SK-N-SH (cell line): ENCODE data around the gene PEX5. TPM values are rescaled to one million over a fixed set of nuclear protein-coding genes. Genes with fewer than 3 reads are reported as not detected.

Source experiments
- CTCF ChIA-PET: fragments of 300-600, 350-600 bp; formaldehyde crosslinking; extraction: SDS; loops from one replicate; lab custom pipeline; 2021; lab: Yijun Ruan, JAX
- POLR2A ChIA-PET: fragments of 350-600 bp; sonication (Branson Sonifier 250); formaldehyde crosslinking; extraction: SDS; loops from one replicate; lab custom pipeline; 2020; ENCODE audit warnings: antibody characterized with exemption, inconsistent platforms; lab: Yijun Ruan, JAX
- DNase-seq: peaks from one replicate; pipeline ENCODE4 v3.0.0; 2012
- H2AFZ ChIP-seq: fragments of 200-600 bp; sonication (generic); 2 replicates; pipeline ENCODE4 v1.8.1; 2016; ENCODE audit warnings: antibody characterized with exemption, mild to moderate bottlenecking, low read depth
- H3F3A ChIP-seq: fragments of 200-600 bp; sonication (generic); replicated peaks from 2 replicates; pipeline ENCODE3; 2016; ENCODE audit warnings: antibody characterized with exemption, mild to moderate bottlenecking; ENCODE audit not compliant: insufficient read depth
- H3K27ac ChIP-seq, 2 experiments: fragments of 200-500 bp in 1 of 2; fragments of 200-600 bp in 1 of 2; sonication (Bioruptor generic) in 1 of 2; sonication (generic), shearing (Covaris generic) in 1 of 2; 2 replicates each; pipeline versions ENCODE4 v1.5.1 to v1.6.1; 2014 to 2016; ENCODE audit warnings: low read depth in 2 of 2, inconsistent platforms in 1 of 2, low read length in 1 of 2, mild to moderate bottlenecking in 1 of 2, mixed read lengths in 1 of 2
- H3K27me3 ChIP-seq: fragments of 200-600 bp; sonication (generic), shearing (Covaris generic); 2 replicates; pipeline ENCODE4 v1.6.1; 2016; ENCODE audit warnings: mixed run types; ENCODE audit not compliant: insufficient read depth
- H3K36me3 ChIP-seq, 2 experiments: fragments of 200-500 bp in 1 of 2; fragments of 200-600 bp in 1 of 2; sonication (Bioruptor generic) in 1 of 2; sonication (generic) in 1 of 2; replicated peaks in 1 of 2; 2 replicates each; pipeline versions ENCODE3 to v1.5.1; 2014 to 2016; ENCODE audit warnings: low read length in 1 of 2, mild to moderate bottlenecking in 1 of 2; ENCODE audit not compliant: insufficient read depth in 2 of 2, control insufficient read depth in 1 of 2
- H3K4me1 ChIP-seq, 2 experiments: fragments of 200-500 bp in 1 of 2; fragments of 200-600 bp in 1 of 2; sonication (Bioruptor generic) in 1 of 2; sonication (generic), shearing (Covaris generic) in 1 of 2; 2 replicates each; pipeline versions ENCODE4 v1.5.1 to v1.6.1; 2014 to 2016; ENCODE audit warnings: low read depth in 1 of 2, low read length in 1 of 2, mixed run types in 1 of 2; ENCODE audit not compliant: insufficient read depth in 2 of 2, control insufficient read depth in 1 of 2
- H3K4me2 ChIP-seq: fragments of 200-600 bp; sonication (generic), shearing (Covaris generic); 2 replicates; pipeline ENCODE4 v1.6.1; 2017; ENCODE audit warnings: mixed run types
- H3K4me3 ChIP-seq, 2 experiments: fragments of 200-500 bp in 1 of 2; fragments of 200-600 bp in 1 of 2; sonication (Bioruptor generic) in 1 of 2; sonication (generic), shearing (Covaris generic) in 1 of 2; 2 replicates each; pipeline versions ENCODE4 v1.5.1 to v1.8.1; 2014 to 2016; ENCODE audit warnings: low read depth in 2 of 2, inconsistent platforms in 1 of 2, low read length in 1 of 2, mild to moderate bottlenecking in 1 of 2, mixed read lengths in 1 of 2, moderate library complexity in 1 of 2
- H3K79me2 ChIP-seq: fragments of 200-600 bp; sonication (generic); 2 replicates; pipeline ENCODE4 v1.8.1; 2017; ENCODE audit warnings: mild to moderate bottlenecking; ENCODE audit not compliant: insufficient read depth
- H3K9ac ChIP-seq: fragments of 200-600 bp; sonication (generic); 2 replicates; pipeline ENCODE4 v1.6.1; 2017; ENCODE audit warnings: mixed run types
- H3K9me2 ChIP-seq: fragments of 200-600 bp; sonication (generic); 2 replicates; pipeline ENCODE4 v1.6.1; 2017; ENCODE audit warnings: mixed run types
- H3K9me3 ChIP-seq: fragments of 200-600 bp; sonication (generic); 2 replicates; pipeline ENCODE4 v1.6.1; 2017; ENCODE audit warnings: mixed run types, mild to moderate bottlenecking, moderate library complexity
- H4K20me1 ChIP-seq: fragments of 200-600 bp; sonication (generic); 2 replicates; pipeline ENCODE4 v1.6.1; 2017; ENCODE audit warnings: mild to moderate bottlenecking, mixed run types; ENCODE audit not compliant: insufficient read depth
- ELF1 ChIP-seq: IDR thresholded peaks from 2 replicates; pipeline ENCODE4 v1.4.0; 2012
- EP300 ChIP-seq, 2 experiments: IDR thresholded peaks; 2 replicates each; pipeline versions ENCODE4 v1.4.0 to v1.6.1; 2012; ENCODE audit warnings: borderline replicate concordance in 1 of 2, low read depth in 1 of 2, low read length in 1 of 2
- EZH2phosphoT487 ChIP-seq: fragments of 200-600 bp; sonication (generic); IDR thresholded peaks from 2 replicates; pipeline ENCODE4 v1.6.1; 2017; ENCODE audit warnings: low read depth, mixed run types, mild to moderate bottlenecking, antibody characterized with exemption, moderate library complexity, borderline replicate concordance
- FOSL2 ChIP-seq: IDR thresholded peaks from 2 replicates; pipeline ENCODE4 v1.4.0; 2012; ENCODE audit warnings: low read depth, mild to moderate bottlenecking, moderate library complexity, borderline replicate concordance
- FOXM1 ChIP-seq: IDR thresholded peaks from 2 replicates; pipeline ENCODE4 v1.4.0; 2012; ENCODE audit warnings: low read depth, mild to moderate bottlenecking
- GATA2 ChIP-seq: sonication (generic); formaldehyde crosslinking; IDR thresholded peaks from 2 replicates; pipeline ENCODE4 v1.5.0; 2020; ENCODE audit warnings: mild to moderate bottlenecking, missing genetic modification reagents
- MEF2A ChIP-seq: IDR thresholded peaks from 2 replicates; pipeline ENCODE4 v1.4.0; 2012; ENCODE audit warnings: low read depth, borderline replicate concordance
- MXI1 ChIP-seq: IDR thresholded peaks from 2 replicates; pipeline ENCODE4 v1.6.1; 2012; ENCODE audit warnings: mild to moderate bottlenecking, low read depth, low read length, improper control_type of control experiment
- RXRA ChIP-seq: IDR thresholded peaks from 2 replicates; pipeline ENCODE4 v1.4.0; 2012; ENCODE audit warnings: low read depth, mild to moderate bottlenecking, borderline replicate concordance
- SIN3A ChIP-seq: IDR thresholded peaks from 2 replicates; pipeline ENCODE4 v1.6.1; 2012; ENCODE audit warnings: low read depth, mild to moderate bottlenecking, low read length, moderate library complexity, borderline replicate concordance
- TCF12 ChIP-seq: IDR thresholded peaks from 2 replicates; pipeline ENCODE4 v1.4.0; 2012
- TEAD4 ChIP-seq: IDR thresholded peaks from 2 replicates; pipeline ENCODE4 v1.4.0; 2012; ENCODE audit warnings: mild to moderate bottlenecking, borderline replicate concordance; ENCODE audit not compliant: insufficient read depth
- YY1 ChIP-seq: IDR thresholded peaks from 2 replicates; pipeline ENCODE4 v1.4.0; 2012; ENCODE audit warnings: low read depth, mild to moderate bottlenecking
- WGBS: methylation state at CpG from one replicate; pipeline ENCODE4 v1.1.6; 2017; ENCODE audit warnings: low lambda C conversion rate; 5-methylcytosine and 5-hydroxymethylcytosine counted together
- polyA plus RNA-seq, 3 experiments: library from polyadenylated mRNA; depleted of rRNA; stranded (reverse); fragments of >200 nt; gene quantifications; 2 replicates each; pipeline ENCODE4 v1.2.3, GENCODE V29; 2012
- TF ChIP-seq, protein P1 (sequence below): fragments of 200-600 bp; sonication (generic); IDR thresholded peaks from 2 replicates; pipeline ENCODE4 v1.6.1; 2017; ENCODE audit warnings: antibody characterized with exemption, mild to moderate bottlenecking, moderate library complexity
- TF ChIP-seq, protein P2 (sequence below): IDR thresholded peaks from 2 replicates; pipeline ENCODE4 v1.6.1; 2012; ENCODE audit warnings: mild to moderate bottlenecking, low read depth, low read length, moderate library complexity
- TF ChIP-seq, protein P3 (sequence below): IDR thresholded peaks from 2 replicates; pipeline ENCODE4 v1.4.0; 2012; ENCODE audit warnings: low read depth
- TF ChIP-seq, protein P4 (sequence below): IDR thresholded peaks from 2 replicates; pipeline ENCODE4 v1.4.0; 2012; ENCODE audit warnings: low read depth, borderline replicate concordance

PEX5 gene
- polyA plus RNA-seq, 1 of the 3 experiments (the other 2 are of a cell fraction), result 22.6 TPM

DNA sequence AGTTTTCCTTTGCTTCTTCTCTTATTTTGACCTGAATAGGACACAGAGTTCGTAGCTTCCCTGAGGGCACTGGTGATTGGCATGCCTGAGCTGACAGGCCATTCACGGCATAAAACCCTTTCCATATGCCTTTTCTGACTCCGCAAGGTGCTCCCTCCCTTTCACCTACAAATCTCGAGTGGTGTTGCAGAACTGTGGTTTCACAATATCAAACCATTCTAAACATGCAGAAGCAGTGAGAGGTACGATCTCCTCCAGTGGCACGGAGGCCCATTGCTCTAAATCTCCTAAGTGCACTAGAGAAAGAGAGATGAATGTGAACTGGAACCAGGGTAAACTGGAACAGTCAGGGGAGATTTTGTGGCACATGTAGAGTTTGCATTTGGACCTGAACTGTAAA lies 35.4 kb upstream of the PEX5 start:
- Histone ChIP-seq H2AFZ (no peak overlapping the region), H3K9me2 (no peaks in the 10 kb centered on the region), H3F3A (no peaks in the 10 kb centered on the region), H3K4me3 (no peak overlapping the region)
- CTCF ChIA-PET, result interaction anchor here (1.1 to 4.5 kb wide), 7 partner anchors 8 to 45 kb away, joined by 3 to 49 read pairs (median 9); partner anchors contain the start of genes C1RL and PEX5
- WGBS, result 81% methylated on average over 6 of the region's 6 CpGs
- TF ChIP-seq EP300 (IDR thresholded peaks at IDR 0.05; ENCODE audit: borderline replicate concordance in 1 of 2, low read depth in 1 of 2, low read length in 1 of 2) (no peak), FOSL2 (no peak), SIN3A (no peak), ELF1 (no peak), YY1 (no peak), TCF12 (no peak), MEF2A (no peak), MXI1 (no peak), GATA2 (CRISPR knock-in tag) (no peak), RXRA (no peak), FOXM1 (no peak), EZH2phosphoT487 (no peak), TEAD4 (no peak)
- TF ChIP-seq, protein P1, sequence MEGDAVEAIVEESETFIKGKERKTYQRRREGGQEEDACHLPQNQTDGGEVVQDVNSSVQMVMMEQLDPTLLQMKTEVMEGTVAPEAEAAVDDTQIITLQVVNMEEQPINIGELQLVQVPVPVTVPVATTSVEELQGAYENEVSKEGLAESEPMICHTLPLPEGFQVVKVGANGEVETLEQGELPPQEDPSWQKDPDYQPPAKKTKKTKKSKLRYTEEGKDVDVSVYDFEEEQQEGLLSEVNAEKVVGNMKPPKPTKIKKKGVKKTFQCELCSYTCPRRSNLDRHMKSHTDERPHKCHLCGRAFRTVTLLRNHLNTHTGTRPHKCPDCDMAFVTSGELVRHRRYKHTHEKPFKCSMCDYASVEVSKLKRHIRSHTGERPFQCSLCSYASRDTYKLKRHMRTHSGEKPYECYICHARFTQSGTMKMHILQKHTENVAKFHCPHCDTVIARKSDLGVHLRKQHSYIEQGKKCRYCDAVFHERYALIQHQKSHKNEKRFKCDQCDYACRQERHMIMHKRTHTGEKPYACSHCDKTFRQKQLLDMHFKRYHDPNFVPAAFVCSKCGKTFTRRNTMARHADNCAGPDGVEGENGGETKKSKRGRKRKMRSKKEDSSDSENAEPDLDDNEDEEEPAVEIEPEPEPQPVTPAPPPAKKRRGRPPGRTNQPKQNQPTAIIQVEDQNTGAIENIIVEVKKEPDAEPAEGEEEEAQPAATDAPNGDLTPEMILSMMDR, result no peak
- TF ChIP-seq, protein P2, sequence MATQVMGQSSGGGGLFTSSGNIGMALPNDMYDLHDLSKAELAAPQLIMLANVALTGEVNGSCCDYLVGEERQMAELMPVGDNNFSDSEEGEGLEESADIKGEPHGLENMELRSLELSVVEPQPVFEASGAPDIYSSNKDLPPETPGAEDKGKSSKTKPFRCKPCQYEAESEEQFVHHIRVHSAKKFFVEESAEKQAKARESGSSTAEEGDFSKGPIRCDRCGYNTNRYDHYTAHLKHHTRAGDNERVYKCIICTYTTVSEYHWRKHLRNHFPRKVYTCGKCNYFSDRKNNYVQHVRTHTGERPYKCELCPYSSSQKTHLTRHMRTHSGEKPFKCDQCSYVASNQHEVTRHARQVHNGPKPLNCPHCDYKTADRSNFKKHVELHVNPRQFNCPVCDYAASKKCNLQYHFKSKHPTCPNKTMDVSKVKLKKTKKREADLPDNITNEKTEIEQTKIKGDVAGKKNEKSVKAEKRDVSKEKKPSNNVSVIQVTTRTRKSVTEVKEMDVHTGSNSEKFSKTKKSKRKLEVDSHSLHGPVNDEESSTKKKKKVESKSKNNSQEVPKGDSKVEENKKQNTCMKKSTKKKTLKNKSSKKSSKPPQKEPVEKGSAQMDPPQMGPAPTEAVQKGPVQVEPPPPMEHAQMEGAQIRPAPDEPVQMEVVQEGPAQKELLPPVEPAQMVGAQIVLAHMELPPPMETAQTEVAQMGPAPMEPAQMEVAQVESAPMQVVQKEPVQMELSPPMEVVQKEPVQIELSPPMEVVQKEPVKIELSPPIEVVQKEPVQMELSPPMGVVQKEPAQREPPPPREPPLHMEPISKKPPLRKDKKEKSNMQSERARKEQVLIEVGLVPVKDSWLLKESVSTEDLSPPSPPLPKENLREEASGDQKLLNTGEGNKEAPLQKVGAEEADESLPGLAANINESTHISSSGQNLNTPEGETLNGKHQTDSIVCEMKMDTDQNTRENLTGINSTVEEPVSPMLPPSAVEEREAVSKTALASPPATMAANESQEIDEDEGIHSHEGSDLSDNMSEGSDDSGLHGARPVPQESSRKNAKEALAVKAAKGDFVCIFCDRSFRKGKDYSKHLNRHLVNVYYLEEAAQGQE, result no peak
- TF ChIP-seq, protein P3, sequence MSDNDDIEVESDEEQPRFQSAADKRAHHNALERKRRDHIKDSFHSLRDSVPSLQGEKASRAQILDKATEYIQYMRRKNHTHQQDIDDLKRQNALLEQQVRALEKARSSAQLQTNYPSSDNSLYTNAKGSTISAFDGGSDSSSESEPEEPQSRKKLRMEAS, result no peak
- TF ChIP-seq, protein P4, sequence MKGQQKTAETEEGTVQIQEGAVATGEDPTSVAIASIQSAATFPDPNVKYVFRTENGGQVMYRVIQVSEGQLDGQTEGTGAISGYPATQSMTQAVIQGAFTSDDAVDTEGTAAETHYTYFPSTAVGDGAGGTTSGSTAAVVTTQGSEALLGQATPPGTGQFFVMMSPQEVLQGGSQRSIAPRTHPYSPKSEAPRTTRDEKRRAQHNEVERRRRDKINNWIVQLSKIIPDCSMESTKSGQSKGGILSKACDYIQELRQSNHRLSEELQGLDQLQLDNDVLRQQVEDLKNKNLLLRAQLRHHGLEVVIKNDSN, result no peak
- TF ChIP-seq, all 33 proteins: peak for 0
- peak overlapping the region in 1 of 2 experiments; percentile 39; a peak in 1 of 4 replicates for H3K27ac ChIP-seq
- no peaks in the 10 kb centered on the region for H3K9me3 ChIP-seq
- DNase-seq, result no peak
- POLR2A ChIA-PET, result no interaction called here
- H3K27me3 ChIP-seq, result no peaks in the 10 kb centered on the region
- H3K9ac ChIP-seq, result no peak overlapping the region
- no peaks in the 10 kb centered on the region for H4K20me1 ChIP-seq
- no peak overlapping the region for H3K4me2 ChIP-seq
- H3K36me3 ChIP-seq, result peaks cover 0 to 10% of the 10 kb centered on the region in 2 experiments
- no peaks in the 10 kb centered on the region for H3K79me2 ChIP-seq
- peaks cover 0 to 33% of the 10 kb centered on the region in 2 experiments; a peak in 2 of 4 replicates for H3K4me1 ChIP-seq
